B cell (primary cell): ENCODE results near the gene USP20. TPM values are rescaled to one million over a fixed set of nuclear protein-coding genes. Genes with fewer than 3 reads are reported as not detected.

Experiments
- ATAC-seq: fragments of 200-7000 bp; cut with Tn5 transposase; one replicate; pipeline ENCODE4 v1.10.0; 2021; ENCODE audit warnings: low read depth, mild to moderate bottlenecking, moderate number of reproducible peaks, moderate library complexity
- CTCF ChIA-PET: fragments of 350-600 bp; sonication (Branson Sonifier 250); formaldehyde crosslinking; loops from one replicate; lab custom pipeline; 2021; ENCODE audit warnings: antibody characterized with exemption, inconsistent platforms; lab: Charles Lee
- POLR2A ChIA-PET: fragments of 350-600 bp; sonication (Branson Sonifier 250); formaldehyde crosslinking; loops from one replicate; lab custom pipeline; 2021; ENCODE audit warnings: antibody characterized with exemption; lab: Charles Lee
- DNase-seq: peaks from one replicate; pipeline ENCODE4 v3.0.0; 2013
- H2AFZ ChIP-seq: 2 replicates; pipeline ENCODE4 v1.6.1; 2012; ENCODE audit warnings: mild to moderate bottlenecking, low read depth, low read length; ENCODE audit not compliant: insufficient read depth, poor library complexity, severe bottlenecking
- H3K27ac ChIP-seq, 2 donors: 1 replicate in 1 of 2; 2 replicates in 1 of 2; pipeline ENCODE4 v1.5.1; 2012 to 2013; ENCODE audit warnings: low read length in 2 of 2, mild to moderate bottlenecking in 2 of 2, moderate library complexity in 1 of 2
- H3K27me3 ChIP-seq, 4 experiments: fragments of 200-600 bp in 1 of 4; sonication (generic) in 1 of 4; replicated peaks in 1 of 4; 1 replicate in 2 of 4; 2 replicates in 2 of 4; pipeline versions ENCODE4 v1.6.1 to v1.7.0; 2013 to 2016; ENCODE audit warnings: low read length in 3 of 4, mild to moderate bottlenecking in 2 of 4, mixed read lengths in 1 of 4, moderate library complexity in 1 of 4; ENCODE audit not compliant: insufficient read depth in 4 of 4, control insufficient read depth in 3 of 4; ENCODE audit errors: control extremely low read depth in 1 of 4
- H3K36me3 ChIP-seq, 2 experiments: replicated peaks in 1 of 2; 1 replicate in 1 of 2; 2 replicates in 1 of 2; pipeline versions ENCODE4 v1.6.1 to v1.7.1; 2013; ENCODE audit warnings: low read length in 1 of 2; ENCODE audit not compliant: insufficient read depth in 2 of 2, control insufficient read depth in 1 of 2; ENCODE audit errors: control extremely low read depth in 1 of 2, extremely low read depth in 1 of 2
- H3K4me1 ChIP-seq, 2 donors: fragments of 200-600 bp in 1 of 2; sonication (generic) in 1 of 2; 1 replicate in 1 of 2; 2 replicates in 1 of 2; pipeline versions ENCODE4 v1.5.1 to v1.6.1; 2013 to 2017; ENCODE audit warnings: low read length in 2 of 2; ENCODE audit not compliant: control insufficient read depth in 2 of 2, insufficient read depth in 2 of 2
- H3K4me2 ChIP-seq: replicated peaks from 2 replicates; pipeline ENCODE3; 2012; ENCODE audit warnings: mild to moderate bottlenecking, low read depth, low read length; ENCODE audit not compliant: poor library complexity, severe bottlenecking
- H3K4me3 ChIP-seq, 5 experiments: fragments of 200-600 bp in 1 of 5; sonication (generic) in 1 of 5; 1 replicate in 3 of 5; 2 replicates in 2 of 5; pipeline versions ENCODE4 v1.5.1 to v1.7.0; 2011 to 2016; ENCODE audit warnings: low read length in 4 of 5, mild to moderate bottlenecking in 4 of 5, low read depth in 2 of 5, control low read depth in 1 of 5, moderate library complexity in 1 of 5; ENCODE audit not compliant: insufficient read depth in 1 of 5; ENCODE audit errors: control extremely low read depth in 1 of 5, extremely low read depth in 1 of 5
- H3K79me2 ChIP-seq: fragments of 200-600 bp; sonication (generic); one replicate; pipeline ENCODE4 v1.6.0; 2016; ENCODE audit warnings: low read length; ENCODE audit not compliant: control insufficient read depth, insufficient read depth
- H3K9ac ChIP-seq: fragments of 200-600 bp; sonication (generic); 2 replicates; pipeline ENCODE4 v1.6.1; 2017; ENCODE audit warnings: mild to moderate bottlenecking, low read length, moderate library complexity
- H3K9me3 ChIP-seq, 3 donors: one replicate each; pipeline versions ENCODE4 v1.6.1 to v1.7.1; 2013; ENCODE audit warnings: low read length in 2 of 3; ENCODE audit not compliant: control insufficient read depth in 2 of 3, insufficient read depth in 1 of 3; ENCODE audit errors: control extremely low read depth in 1 of 3
- H4K20me1 ChIP-seq: 2 replicates; pipeline ENCODE4 v1.6.0; 2012; ENCODE audit warnings: mild to moderate bottlenecking, low read length; ENCODE audit not compliant: insufficient read depth, control insufficient read depth, poor library complexity, severe bottlenecking
- H3K27ac Mint-ChIP-seq: one replicate; pipeline ENCODE4 v1.8.0; 2021; ENCODE audit warnings: mixed read lengths
- H3K27me3 Mint-ChIP-seq: one replicate; pipeline ENCODE4 v1.8.0; 2021; ENCODE audit warnings: mixed read lengths
- H3K4me1 Mint-ChIP-seq: one replicate; pipeline ENCODE4 v1.8.0; 2021; ENCODE audit warnings: mixed read lengths
- H3K4me3 Mint-ChIP-seq: one replicate; pipeline ENCODE4 v1.8.0; 2021; ENCODE audit warnings: mixed read lengths
- H3K9me3 Mint-ChIP-seq: one replicate; pipeline ENCODE4 v1.8.0; 2022; ENCODE audit warnings: mixed read lengths; ENCODE audit not compliant: insufficient read depth
- CTCF ChIP-seq: fragments of 200-600 bp; IDR thresholded peaks from one replicate; pipeline ENCODE4 v1.8.0; 2022; ENCODE audit warnings: antibody characterized with exemption, mild to moderate bottlenecking
- EZH2 ChIP-seq: IDR thresholded peaks from 2 replicates; pipeline ENCODE4 v1.6.1; 2012; ENCODE audit warnings: borderline replicate concordance, low read depth, mild to moderate bottlenecking, moderate library complexity, low read length; ENCODE audit not compliant: insufficient read depth, poor library complexity, severe bottlenecking
- WGBS: methylation state at CpG from one replicate; pipeline ENCODE4 v1.1.5; 2013; ENCODE audit warnings: missing lambda C conversion rate; ENCODE audit not compliant: insufficient coverage; 5-methylcytosine and 5-hydroxymethylcytosine counted together
- intact Hi-C: fragments of 100-400 bp; cut with micrococcal nuclease; formaldehyde crosslinking; loops from one replicate; pipeline ENCODE4 v1.10.0; 2022
- polyA minus RNA-seq: library from RNA; depleted of rRNA, polyadenylated mRNA; stranded (reverse); fragments of >200 nt; gene quantifications from 2 replicates; pipeline ENCODE4 v1.2.3, GENCODE V29; 2012
- polyA plus RNA-seq: library from polyadenylated mRNA; depleted of rRNA; stranded (reverse); fragments of >200 nt; gene quantifications from 2 replicates; pipeline ENCODE4 v1.2.3, GENCODE V29; 2012
- total RNA-seq, 2 donors: library from RNA; stranded (reverse); fragments of 120-200 nt in 1 of 2; gene quantifications; 1 replicate in 1 of 2; 2 replicates in 1 of 2; pipeline versions ENCODE4 v1.2.3 to v1.2.4, GENCODE V29; 2013 to 2022

The USP20 gene
- total RNA-seq (49.5 and 52.2 TPM in 2 replicates), polyA plus RNA-seq (72.6 and 87.0 TPM in 2 replicates), polyA minus RNA-seq (26.1 and 28.2 TPM in 2 replicates)
- 18.9 TPM for total RNA-seq (2013)

GRCh38 chr9:129835128-129835859, at the start of gene USP20, which contains the start of gene C9orf78:
USP20 (plus strand) TSS chr9:129835458; CDS start chr9:129852556, 17,098 bp downstream.
C9orf78 (minus strand) TSS chr9:129835275; CDS start chr9:129835221, 54 bp downstream.
- H3K9me3 ChIP-seq = no peaks in the 10 kb centered on the region
- H3K4me3 ChIP-seq = peak within 1 kb of the TSS; percentile 75 to 98 (median 85)
- H3K4me2 ChIP-seq = peak within 1 kb of the TSS; percentile 84
- H3K4me1 ChIP-seq = peaks cover 22 to 35% of the 10 kb centered on the region in 2 donors
- under 1% methylated on average over 81 of the region's 81 CpGs for WGBS
- ChIA-PET POLR2A (interaction anchor here (0.6 to 1.9 kb wide), 3 partner anchors 13 to 50 kb away, joined by 3 to 9 read pairs (median 7); no protein-coding TSS in a partner anchor), CTCF (interaction anchor here (0.6 to 1.7 kb wide), 5 partner anchors 9 to 182 kb away, joined by 3 to 5 read pairs (median 3); no protein-coding TSS in a partner anchor)
- H3K9ac ChIP-seq = peak within 1 kb of the TSS; percentile 89
- TF ChIP-seq EZH2 = no peak
- Mint-ChIP-seq H3K9me3 (no peaks in the 10 kb centered on the region), H3K4me1 (peaks cover 51% of the 10 kb centered on the region), H3K27ac (peak within 1 kb of the TSS; percentile 99), H3K27me3 (no peaks in the 10 kb centered on the region), H3K4me3 (peak within 1 kb of the TSS; percentile 98)
- ATAC-seq (peak; percentile 95), DNase-seq (peak; percentile 99)
- peak within 1 kb of the TSS; percentile 82 for H2AFZ ChIP-seq
- no peaks in the 10 kb centered on the region for H3K27me3 ChIP-seq
- intact Hi-C loops = loop anchor here (1.0 to 10.0 kb wide), 9 partner anchors 11 to 1770 kb away; partner anchors contain the start of genes ASB6, FNBP1, NAIF1 and NUP214
- peaks cover 62% of the 10 kb centered on the region for H3K79me2 ChIP-seq
- peaks cover 45% of the 10 kb centered on the region for H4K20me1 ChIP-seq
- peak within 1 kb of the TSS; percentile 85 to 92 for H3K27ac ChIP-seq
- peaks cover 0 to 26% of the 10 kb centered on the region in 2 experiments for H3K36me3 ChIP-seq

- Mint-ChIP-seq H3K9me3 (no peaks in the 10 kb centered on the region), H3K27ac (no peak overlapping the region), H3K27me3 (peaks cover 27% of the 10 kb centered on the region), H3K4me1 (no peaks in the 10 kb centered on the region), H3K4me3 (no peak overlapping the region)
- Histone ChIP-seq H3K27ac (no peak overlapping the region), H2AFZ (no peak overlapping the region), H3K4me2 (no peak overlapping the region), H3K36me3 (no peaks in the 10 kb centered on the region), H3K9ac (no peak overlapping the region), H3K27me3 (peaks cover 0 to 13% (median 0%) of the 10 kb centered on the region in 4 experiments), H3K9me3 (no peaks in the 10 kb centered on the region), H4K20me1 (no peaks in the 10 kb centered on the region), H3K4me1 (peaks cover 0 to 6% of the 10 kb centered on the region in 2 donors), H3K79me2 (no peaks in the 10 kb centered on the region), H3K4me3 (no peak overlapping the region)
- POLR2A ChIA-PET = no interaction called here
- ATAC-seq = no peak
- no peak for DNase-seq
- intact Hi-C loops = no loop called here
- TF ChIP-seq CTCF = no peak
- no peak for TF ChIP-seq EZH2
- WGBS = no CpG with 5 or more reads among the region's 1 CpG
- CTCF ChIA-PET = interaction anchor here (0.6 to 6.3 kb wide), 7 partner anchors 47 to 900 kb away, joined by 3 to 67 read pairs (median 4); partner anchors contain the start of gene NTMT1
Measured at GRCh38 chr9:129785866-129786265, 49.4 kb upstream of the USP20 start.
